IMR-90 (cell line): ENCODE results near the gene ACOT9. TPM values are rescaled to one million over a fixed set of nuclear protein-coding genes. Genes with fewer than 3 reads are reported as not detected.

Experiments used
- ATAC-seq: fragments of 200-7000 bp; cut with Tn5 transposase; 2 replicates; pipeline ENCODE4 v1.9.1; 2020; ENCODE audit warnings: low read depth, mild to moderate bottlenecking, moderate library complexity
- BruUV-seq: library from RNA; stranded (reverse); fragments of 400-500 nt; replicated peaks from 2 replicates; lab custom pipeline; 2021; lab: Mats Ljungman, UMichigan
- CTCF ChIA-PET: fragments of 300-600 bp; formaldehyde crosslinking; extraction: SDS; loops from one replicate; lab custom pipeline; 2021; ENCODE audit warnings: antibody characterized with exemption; lab: Yijun Ruan, JAX
- POLR2A ChIA-PET: fragments of 300-600 bp; sonication (Branson Sonifier 250); formaldehyde crosslinking; loops from one replicate; lab custom pipeline; 2022; ENCODE audit warnings: antibody characterized with exemption; ENCODE audit not compliant: unreplicated experiment; lab: Charles Lee
- DNase-seq: peaks from one replicate; pipeline ENCODE4 v3.0.0; 2013
- H2AFZ ChIP-seq: replicated peaks from 2 replicates; pipeline ENCODE3; 2013; ENCODE audit warnings: low read length, mild to moderate bottlenecking; ENCODE audit not compliant: poor library complexity
- H2AK5ac ChIP-seq: 2 replicates; pipeline ENCODE4 v1.6.1; 2013; ENCODE audit warnings: low read depth, low read length, inconsistent platforms
- H2AK9ac ChIP-seq: replicated peaks from 2 replicates; pipeline ENCODE3; 2013; ENCODE audit warnings: mild to moderate bottlenecking, low read depth, low read length, moderate library complexity; ENCODE audit not compliant: poor library complexity
- H2BK120ac ChIP-seq: 2 replicates; pipeline ENCODE4 v1.6.1; 2013; ENCODE audit warnings: low read depth, low read length, inconsistent platforms
- H2BK15ac ChIP-seq: 3 replicates; pipeline ENCODE4 v1.6.1; 2013; ENCODE audit warnings: low read depth, low read length, inconsistent platforms
- H2BK20ac ChIP-seq: 2 replicates; pipeline ENCODE4 v1.6.1; 2013; ENCODE audit warnings: low read depth, mild to moderate bottlenecking, inconsistent platforms, low read length, moderate library complexity
- H2BK5ac ChIP-seq: 2 replicates; pipeline ENCODE4 v1.6.1; 2013; ENCODE audit warnings: mild to moderate bottlenecking, low read depth, low read length, inconsistent platforms; ENCODE audit not compliant: poor library complexity, severe bottlenecking
- H3K14ac ChIP-seq: replicated peaks from 2 replicates; pipeline ENCODE4 v1.6.1; 2013; ENCODE audit warnings: low read depth, low read length, inconsistent platforms
- H3K18ac ChIP-seq: 2 replicates; pipeline ENCODE4 v1.6.1; 2013; ENCODE audit warnings: low read depth, low read length, control low read depth
- H3K23ac ChIP-seq: 2 replicates; pipeline ENCODE4 v1.6.1; 2013; ENCODE audit warnings: low read depth, low read length, inconsistent platforms
- H3K27ac ChIP-seq: 2 replicates; pipeline ENCODE4 v1.5.1; 2013; ENCODE audit warnings: mild to moderate bottlenecking, control low read depth, low read length; ENCODE audit not compliant: insufficient read depth
- H3K27me3 ChIP-seq: 2 replicates; pipeline ENCODE4 v1.6.1; 2013; ENCODE audit warnings: low read length; ENCODE audit not compliant: control insufficient read depth, insufficient read depth
- H3K36me3 ChIP-seq: 2 replicates; pipeline ENCODE4 v1.6.1; 2013; ENCODE audit warnings: low read length, mixed read lengths; ENCODE audit not compliant: control insufficient read depth, insufficient read depth
- H3K4ac ChIP-seq: 2 replicates; pipeline ENCODE4 v1.6.1; 2013; ENCODE audit warnings: low read depth, low read length, inconsistent platforms
- H3K4me1 ChIP-seq: 2 replicates; pipeline ENCODE4 v1.6.1; 2013; ENCODE audit warnings: low read length, mixed read lengths; ENCODE audit not compliant: control insufficient read depth, insufficient read depth
- H3K4me2 ChIP-seq: 2 replicates; pipeline ENCODE4 v1.6.1; 2013; ENCODE audit warnings: low read depth, mild to moderate bottlenecking, control low read depth, low read length, moderate library complexity
- H3K4me3 ChIP-seq: 2 replicates; pipeline ENCODE4 v1.5.1; 2013; ENCODE audit warnings: low read depth, mild to moderate bottlenecking, control low read depth, low read length, moderate library complexity; ENCODE audit not compliant: insufficient read depth
- H3K56ac ChIP-seq: 2 replicates; pipeline ENCODE4 v1.6.1; 2013; ENCODE audit warnings: low read length, inconsistent platforms; ENCODE audit not compliant: insufficient read depth; ENCODE audit errors: extremely low read depth
- H3K79me1 ChIP-seq, 2 experiments: 2 replicates each; pipeline ENCODE4 v1.6.1; 2013; ENCODE audit warnings: low read length in 2 of 2, inconsistent platforms in 1 of 2, low read depth in 1 of 2
- H3K9ac ChIP-seq: 2 replicates; pipeline ENCODE4 v1.6.1; 2013; ENCODE audit warnings: low read depth, low read length, control low read depth
- H3K9me1 ChIP-seq: 2 replicates; pipeline ENCODE4 v1.6.1; 2013; ENCODE audit warnings: low read length, inconsistent platforms; ENCODE audit not compliant: insufficient read depth
- H3K9me3 ChIP-seq: 2 replicates; pipeline ENCODE4 v1.6.1; 2013; ENCODE audit warnings: low read length; ENCODE audit not compliant: control insufficient read depth, insufficient read depth
- H4K20me1 ChIP-seq: 2 replicates; pipeline ENCODE4 v1.6.1; 2013; ENCODE audit warnings: low read length, inconsistent platforms; ENCODE audit not compliant: insufficient read depth
- H4K5ac ChIP-seq: 2 replicates; pipeline ENCODE4 v1.6.1; 2013; ENCODE audit warnings: mild to moderate bottlenecking, low read depth, low read length, control low read depth
- H4K8ac ChIP-seq, 2 experiments: 2 replicates each; pipeline ENCODE4 v1.6.1; 2013; ENCODE audit warnings: low read depth in 2 of 2, low read length in 2 of 2, control low read depth in 1 of 2, inconsistent platforms in 1 of 2
- H4K91ac ChIP-seq: 2 replicates; pipeline ENCODE4 v1.6.1; 2013; ENCODE audit warnings: low read depth, low read length, inconsistent platforms; ENCODE audit not compliant: insufficient read depth
- BHLHE40 ChIP-seq: fragments of 150-350 bp; IDR thresholded peaks from 2 replicates; pipeline ENCODE4 v1.6.1; 2016; ENCODE audit warnings: mild to moderate bottlenecking, low read depth, low read length
- CTCF ChIP-seq: conservative IDR thresholded peaks from 2 replicates; pipeline ENCODE4 v1.5.1; 2012; ENCODE audit warnings: mild to moderate bottlenecking, low read depth, low read length, improper control_type of control experiment
- RAD21 ChIP-seq: IDR thresholded peaks from 2 replicates; pipeline ENCODE4 v1.6.1; 2012; ENCODE audit warnings: low read length, improper control_type of control experiment
- SMC3 ChIP-seq: fragments of 150-350 bp; IDR thresholded peaks from 2 replicates; pipeline ENCODE4 v1.6.1; 2016; ENCODE audit warnings: low read depth, mild to moderate bottlenecking, antibody characterized with exemption, low read length, moderate library complexity
- WGBS, 2 experiments: methylation state at CpG; one replicate each; pipeline versions ENCODE4 v1.1.5 to v1.1.7; 2013; ENCODE audit warnings: missing lambda C conversion rate in 2 of 2; ENCODE audit not compliant: insufficient read length in 1 of 2; ENCODE audit errors: extremely low coverage in 2 of 2; 5-methylcytosine and 5-hydroxymethylcytosine counted together
- dilution Hi-C: fragments of 300-500 bp; cut with HindIII; formaldehyde crosslinking; loops from one replicate; pipeline ENCODE4 v1.14.3; 2018; ENCODE audit warnings: low sequenced_read_pairs; ENCODE audit not compliant: unreplicated experiment
- in situ Hi-C: fragments of 300-500 bp; cut with MboI; formaldehyde crosslinking; loops from 3 replicates; pipeline ENCODE4 v1.14.3; 2019; ENCODE audit warnings: low sequenced_read_pairs, inconsistent platforms, mixed read lengths
- intact Hi-C: fragments of 100-400 bp; cut with micrococcal nuclease; formaldehyde crosslinking; loops from 2 replicates; pipeline ENCODE4 v1.10.0; 2022
- polyA plus RNA-seq, 3 experiments: library from polyadenylated mRNA; depleted of rRNA; stranded (reverse); fragments of >200 nt; gene quantifications; 2 replicates each; pipeline ENCODE4 v1.2.3, GENCODE V29; 2012; ENCODE audit warnings: low replicate concordance in 1 of 3
- total RNA-seq: library from RNA; depleted of rRNA; stranded (reverse); fragments of >200 nt; gene quantifications from 2 replicates; pipeline ENCODE4 v1.2.3, GENCODE V29; 2012

The ACOT9 gene
- total and polyA plus RNA-seq, 2 of the 4 experiments (the other 2 are of a cell fraction): 43.5 to 47.3 TPM

GRCh38 chrX:23756165-23756564 is 13.1 kb upstream of the ACOT9 start:
- no peak overlapping the region for H3K4me3 ChIP-seq
- no TSS peak for BruUV-seq
- TF ChIP-seq BHLHE40 (no peak), RAD21 (peak; percentile 35), SMC3 (peak; percentile 49), CTCF (peak; percentile 47)
- H2BK5ac ChIP-seq: no peak overlapping the region
- 15% methylated on average over 4 of the region's 4 CpGs; no CpG with 5 or more reads in 1 of the 2 experiments for WGBS, 2 experiments
- no peak overlapping the region for H3K14ac ChIP-seq
- H3K9ac ChIP-seq: no peak overlapping the region
- H3K4ac ChIP-seq: no peak overlapping the region
- no peak overlapping the region for H2AK5ac ChIP-seq
- no peaks in the 10 kb centered on the region for H3K9me1 ChIP-seq
- no peak overlapping the region for H3K18ac ChIP-seq
- H3K4me1 ChIP-seq: no peaks in the 10 kb centered on the region
- no peak overlapping the region for H2AFZ ChIP-seq
- H3K9me3 ChIP-seq: no peaks in the 10 kb centered on the region
- DNase-seq (peak; percentile 41), ATAC-seq (no peak)
- no peak overlapping the region for H2BK120ac ChIP-seq
- intact Hi-C loops (loop anchor here (1.0 kb wide), 2 partner anchors 25 to 146 kb away; no protein-coding TSS in a partner anchor), in situ Hi-C loops (no loop called here), dilution Hi-C loops (no loop called here)
- no peak overlapping the region for H3K27ac ChIP-seq
- H3K56ac ChIP-seq: no peak overlapping the region
- no peaks in the 10 kb centered on the region for H3K36me3 ChIP-seq
- peak overlapping the region; percentile 70; the same call in 1 of the 2 replicates for H3K4me2 ChIP-seq
- H3K27me3 ChIP-seq: no peaks in the 10 kb centered on the region
- no peaks in the 10 kb centered on the region for H3K79me1 ChIP-seq
- no peak overlapping the region for H3K23ac ChIP-seq
- H4K8ac ChIP-seq: no peak overlapping the region
- ChIA-PET CTCF (no interaction called here), POLR2A (no interaction called here)
- H4K91ac ChIP-seq: no peak overlapping the region
- no peak overlapping the region for H4K5ac ChIP-seq
- H2BK20ac ChIP-seq: no peak overlapping the region
- no peak overlapping the region for H2BK15ac ChIP-seq
- H2AK9ac ChIP-seq: no peak overlapping the region
- no peaks in the 10 kb centered on the region for H4K20me1 ChIP-seq
